GM10847 (cell line): ENCODE results near the gene N4BP2L2.

Source experiments
- POLR2A ChIP-seq: IDR thresholded peaks from 2 replicates; pipeline ENCODE4 v1.6.1; 2011; ENCODE audit not compliant: insufficient read length; ENCODE audit errors: extremely low read depth

The N4BP2L2 gene

DNA sequence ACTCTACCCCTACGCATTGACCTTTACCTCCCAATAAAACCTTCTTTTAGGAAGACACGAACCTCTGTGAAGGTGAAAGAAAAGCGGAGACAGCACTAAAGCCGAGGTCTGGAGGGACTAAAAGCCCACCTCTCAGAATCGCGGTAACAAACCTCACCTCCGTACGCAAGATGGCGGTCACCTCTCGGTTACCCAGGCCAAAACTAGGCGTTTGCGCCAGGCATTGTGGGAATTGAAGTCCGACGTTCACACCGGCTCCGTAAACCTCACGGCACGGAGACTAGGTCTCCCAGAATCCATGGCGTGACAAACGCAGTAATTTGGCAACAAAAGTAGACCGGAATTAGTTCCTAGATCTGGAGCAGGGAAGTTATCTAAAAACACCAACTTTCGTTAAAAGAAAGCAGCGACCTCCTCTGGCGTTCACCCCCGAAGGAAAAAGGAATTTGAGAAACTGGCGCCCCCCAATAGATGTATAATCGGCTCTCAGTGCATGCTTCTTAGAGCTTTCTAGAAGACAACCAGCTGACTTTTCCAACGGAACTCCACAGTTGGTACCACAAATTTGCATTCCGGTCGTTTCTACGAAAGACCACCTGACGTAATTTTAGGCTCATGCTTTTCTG lies at the start of gene N4BP2L2:
TSS of gene N4BP2L2 (minus strand) at position 175 of the 626 bp plus-strand sequence. CDS start 1,768 bp downstream, outside the sequence.
- peak; percentile 33 for TF ChIP-seq POLR2A

DNA sequence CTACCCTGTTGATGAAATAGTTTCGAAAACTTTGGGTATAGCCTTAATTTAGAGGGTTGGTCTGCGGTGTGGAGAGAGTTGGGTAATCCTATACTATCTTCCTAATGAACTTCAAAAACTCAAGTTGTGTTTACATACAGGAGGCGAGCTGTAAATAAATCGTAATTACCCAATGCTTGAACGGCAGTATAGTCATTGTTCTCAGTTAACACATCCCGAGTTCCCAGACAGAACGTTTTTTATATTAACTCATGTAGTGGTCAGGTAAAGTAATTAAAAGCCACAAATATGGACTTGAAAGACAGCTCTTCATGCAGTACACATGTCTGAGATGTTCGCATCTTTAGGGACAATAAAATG lies 49.2 kb upstream of the N4BP2L2 start:
- TF ChIP-seq POLR2A: no peak

DNA sequence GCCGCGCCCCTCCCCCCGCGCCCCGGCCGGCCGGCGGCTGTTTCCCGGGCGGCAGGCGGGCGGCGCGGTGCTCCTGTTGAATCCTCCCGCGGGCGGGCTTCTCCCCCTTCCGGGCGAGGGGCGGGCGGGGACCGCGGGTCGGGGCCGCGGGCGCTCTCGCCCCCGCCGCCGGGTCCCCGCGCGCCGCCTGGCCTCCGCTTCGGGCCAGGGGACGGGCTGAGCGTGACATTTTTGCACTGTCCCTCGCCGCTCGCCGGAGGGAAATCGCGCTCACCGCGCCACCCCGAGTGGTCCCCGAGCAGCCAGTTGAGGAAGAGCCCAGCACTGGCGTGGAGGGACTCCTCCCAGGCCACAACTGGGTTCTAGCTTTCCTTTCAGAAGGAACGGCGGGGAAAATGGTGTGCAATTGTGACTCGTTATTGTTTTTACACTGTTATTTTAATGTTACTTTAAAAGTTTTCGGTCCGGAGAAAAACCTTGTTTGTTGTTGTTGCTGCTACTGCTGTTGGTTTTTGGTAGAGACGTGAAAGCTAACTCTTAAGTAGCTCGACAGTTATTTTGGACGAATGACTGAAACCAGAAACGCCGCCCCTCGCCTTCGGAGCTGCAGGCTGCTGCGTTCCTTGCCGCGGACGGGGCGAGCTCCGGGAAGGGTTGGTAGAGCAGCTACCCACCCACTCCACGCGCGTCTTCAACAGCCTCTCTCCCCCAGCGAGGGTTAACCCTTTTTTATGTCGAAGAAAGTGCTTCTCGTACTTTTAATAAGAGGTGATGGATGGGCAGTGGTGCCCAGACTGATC lies 48.6 kb upstream of the N4BP2L2 start:
- TF ChIP-seq POLR2A: peak; percentile 13

DNA sequence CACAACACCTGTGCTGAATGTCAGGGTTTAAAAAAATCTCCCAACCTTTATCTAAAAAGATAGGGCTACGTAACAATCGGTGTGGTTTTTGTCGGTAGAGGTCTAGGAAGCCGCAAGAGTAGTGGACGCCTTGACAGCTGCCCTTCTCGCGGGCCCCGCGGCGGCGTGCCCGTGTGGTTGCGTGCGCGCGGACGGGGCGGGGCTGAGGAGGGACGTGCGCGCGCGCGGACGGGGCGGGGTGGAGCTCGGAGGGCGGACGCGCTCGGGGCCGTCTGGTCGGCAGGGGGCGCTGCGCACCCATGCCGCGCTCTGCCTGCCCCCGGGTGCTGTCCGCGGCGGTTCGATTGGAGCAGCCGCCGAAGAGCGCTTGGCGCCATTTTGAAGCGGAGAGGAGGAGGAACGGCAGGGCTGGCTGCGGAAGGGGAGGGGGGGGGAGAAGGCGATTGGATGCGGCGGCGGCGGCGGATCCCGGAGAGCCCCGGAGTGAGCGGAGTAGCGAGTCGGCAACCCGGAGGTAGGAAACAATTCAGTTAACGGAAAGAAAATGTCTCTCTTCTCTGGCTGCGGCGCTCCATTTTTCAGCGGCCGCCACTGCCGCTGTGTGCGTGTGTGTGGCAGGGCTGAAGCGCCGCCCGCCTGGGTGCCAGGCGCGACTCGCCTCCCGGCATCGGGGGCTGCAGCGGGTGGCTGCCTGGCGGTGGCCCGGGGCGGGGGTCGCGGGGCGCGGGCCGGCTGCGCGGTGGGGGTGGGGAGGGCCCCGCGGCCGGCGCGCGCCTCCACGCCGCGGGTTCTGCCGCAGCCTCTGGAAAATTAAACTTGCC lies 47.7 kb upstream of the N4BP2L2 start, which contains the start of gene PDS5B:
TSS of gene PDS5B (plus strand) at position 373 of the 821 bp plus-strand sequence. CDS start 62,321 bp downstream, outside the sequence.
- peak; percentile 71 for TF ChIP-seq POLR2A

DNA sequence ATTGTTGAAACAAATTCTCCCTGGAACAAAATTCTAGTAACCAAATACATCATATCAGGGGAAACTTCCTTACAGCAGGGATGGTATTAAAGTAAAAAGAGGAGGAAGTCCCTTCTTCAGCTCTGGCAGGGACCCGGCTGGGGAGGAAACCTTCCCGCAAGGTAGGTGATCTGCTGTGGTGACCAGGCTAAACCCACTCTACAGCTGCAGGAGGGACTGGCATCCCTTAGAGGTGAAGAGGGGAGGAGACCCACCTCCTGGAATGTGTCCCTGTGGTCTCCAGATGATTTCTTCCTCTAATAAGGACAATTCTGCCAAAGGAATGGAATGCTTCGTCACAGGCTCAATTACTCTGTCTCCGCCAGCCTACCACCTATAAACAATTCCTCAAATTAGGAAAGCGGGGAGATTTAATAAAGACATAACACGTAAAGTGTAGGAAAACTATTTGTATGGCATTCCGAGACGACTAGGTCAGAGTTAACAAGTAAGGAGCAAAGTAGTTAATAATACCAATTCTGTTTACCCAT lies 47.0 kb upstream of the N4BP2L2 start:
- no peak for TF ChIP-seq POLR2A

DNA sequence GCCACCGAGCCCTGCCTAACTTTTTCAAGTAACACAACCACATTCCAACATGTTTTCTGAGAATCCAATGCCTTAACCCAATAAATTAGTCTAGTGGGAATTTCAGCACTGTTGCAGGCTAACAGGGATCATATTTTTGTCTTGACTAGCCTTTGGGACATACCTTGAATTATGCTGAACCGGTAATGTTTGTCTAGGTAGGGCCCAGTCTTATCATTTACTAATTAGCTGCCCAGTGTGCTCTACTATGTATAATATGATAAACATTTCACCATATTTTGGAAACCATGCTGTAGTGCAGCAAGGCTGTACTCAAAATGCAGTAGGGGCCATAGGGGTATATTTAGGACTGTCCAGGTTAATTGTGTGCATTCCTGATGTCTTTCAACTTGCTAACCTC lies 44.4 kb upstream of the N4BP2L2 start:
- TF ChIP-seq POLR2A: no peak

DNA sequence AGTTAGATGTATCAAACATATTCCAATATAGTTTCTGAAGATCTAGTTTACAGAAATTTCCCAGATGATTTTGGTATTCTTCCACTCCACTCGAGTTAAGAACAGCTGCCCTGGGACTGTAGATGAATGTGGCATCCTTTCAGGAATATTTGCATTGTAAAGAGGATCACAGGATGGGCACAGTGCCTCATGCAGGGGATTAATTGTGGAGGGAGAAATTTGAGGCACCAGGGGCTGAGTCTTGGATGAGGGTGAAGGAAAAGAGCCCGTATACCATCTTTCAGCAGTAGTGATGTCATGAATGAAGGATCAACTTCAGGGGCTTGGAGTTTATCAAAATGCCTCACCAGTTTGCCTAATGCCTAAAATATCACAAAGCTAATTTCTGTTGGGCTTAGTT lies 43.7 kb upstream of the N4BP2L2 start:
- TF ChIP-seq POLR2A: no peak

DNA sequence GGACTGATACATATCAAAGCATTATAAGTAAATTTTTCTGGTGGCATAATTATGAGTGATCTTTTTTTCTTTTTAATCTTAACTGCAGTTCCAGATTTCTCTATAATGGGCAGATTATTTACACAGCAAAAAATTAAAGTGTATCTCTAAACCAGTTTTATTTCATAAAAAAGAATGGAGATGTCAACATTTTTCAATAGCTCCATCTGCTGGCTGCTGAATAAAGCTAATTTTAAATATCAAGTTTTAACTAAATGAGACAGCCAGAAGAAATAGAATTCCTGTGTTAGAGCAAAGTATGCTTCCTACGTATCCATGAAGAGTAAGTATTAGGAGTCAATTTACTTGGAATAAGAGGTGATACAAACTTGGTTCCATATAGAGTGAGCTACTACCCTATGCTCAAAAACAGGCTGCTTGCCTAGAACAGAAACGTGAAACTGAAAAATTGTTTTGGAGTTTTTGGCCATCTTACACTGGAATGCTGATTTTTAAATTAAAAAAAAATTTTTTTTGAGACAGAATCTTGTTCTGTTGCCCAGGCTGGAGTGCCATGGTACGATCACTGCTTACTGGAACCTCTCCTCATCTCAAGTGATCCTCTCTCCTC lies 42.7 kb upstream of the N4BP2L2 start:
- TF ChIP-seq POLR2A: no peak

DNA sequence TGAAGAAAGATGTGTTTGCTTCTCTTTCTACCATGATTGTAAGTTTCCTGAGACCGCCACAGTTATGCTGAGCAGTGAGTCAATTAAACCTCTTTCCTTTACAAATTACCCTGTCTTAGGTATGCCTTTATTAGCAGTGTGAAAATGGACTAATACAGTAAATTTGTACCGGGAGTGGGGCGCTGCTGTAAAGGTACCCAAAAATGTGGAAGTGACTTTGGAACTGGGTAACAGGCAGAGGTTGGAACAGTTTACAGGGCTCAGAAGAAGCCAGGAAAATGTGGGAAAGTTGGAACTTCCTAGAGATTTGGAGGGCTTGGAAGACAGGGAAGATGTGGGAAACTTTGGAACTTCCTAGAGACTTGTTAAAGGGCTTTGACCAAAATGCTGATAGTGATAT lies 38.4 kb upstream of the N4BP2L2 start:
- TF ChIP-seq POLR2A: no peak

DNA sequence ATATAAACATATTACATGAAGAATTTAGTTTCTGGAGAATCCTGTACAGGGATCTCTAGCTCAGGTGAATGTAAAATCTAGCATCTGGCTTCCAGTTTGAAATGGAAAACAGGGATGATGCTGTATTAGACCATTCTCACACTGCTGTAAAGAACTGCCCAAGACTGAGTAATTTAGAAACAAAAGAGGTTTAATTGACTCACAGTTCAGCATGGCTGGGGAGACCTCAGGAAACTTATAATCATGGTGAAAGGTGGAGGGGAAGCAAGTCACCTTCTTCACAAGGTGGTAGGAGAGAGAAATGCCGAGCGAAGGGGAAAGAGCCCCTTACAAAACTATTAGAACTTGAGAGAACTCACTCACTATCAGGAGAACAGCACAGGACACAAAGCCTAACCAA lies 17.0 kb upstream of the N4BP2L2 start:
- TF ChIP-seq POLR2A: no peak

DNA sequence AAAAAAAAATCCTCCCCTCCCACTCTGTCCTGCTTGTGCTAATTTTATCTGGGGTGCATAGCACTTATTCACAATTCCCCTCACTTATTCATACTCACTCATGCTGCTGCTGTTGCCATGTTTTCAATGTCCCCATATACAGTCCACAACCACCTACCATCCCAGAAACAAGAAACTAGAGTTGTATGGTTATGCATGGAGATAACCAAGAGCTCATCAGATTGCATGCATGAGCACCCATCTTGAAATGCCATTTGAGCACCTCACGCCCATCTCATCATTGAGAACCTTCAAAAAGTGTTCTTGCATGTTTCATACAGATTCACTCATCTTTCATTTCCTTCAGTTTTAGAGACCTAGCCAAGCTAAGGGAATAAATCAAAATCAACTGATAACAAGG lies 15.1 kb upstream of the N4BP2L2 start:
- no peak for TF ChIP-seq POLR2A

DNA sequence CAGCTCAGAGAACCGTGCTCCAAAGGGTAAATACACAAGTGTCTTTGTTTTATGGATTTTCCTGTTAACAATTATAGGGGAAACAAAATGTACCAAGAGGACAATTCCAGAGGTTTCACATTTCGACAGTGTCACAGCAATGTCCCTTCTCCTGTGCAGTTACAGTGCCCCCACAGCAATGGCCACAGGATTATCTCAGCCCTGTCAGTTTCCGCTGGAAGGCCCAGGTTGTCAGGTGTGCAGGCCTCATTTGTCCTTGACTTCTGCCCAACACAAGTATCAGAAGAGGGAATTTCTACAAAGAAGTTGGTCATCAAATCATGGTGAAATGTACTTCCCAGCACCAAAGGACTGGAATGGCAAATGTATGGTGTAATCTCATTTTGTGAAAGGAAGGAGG lies 11.2 kb upstream of the N4BP2L2 start:
- TF ChIP-seq POLR2A: no peak

DNA sequence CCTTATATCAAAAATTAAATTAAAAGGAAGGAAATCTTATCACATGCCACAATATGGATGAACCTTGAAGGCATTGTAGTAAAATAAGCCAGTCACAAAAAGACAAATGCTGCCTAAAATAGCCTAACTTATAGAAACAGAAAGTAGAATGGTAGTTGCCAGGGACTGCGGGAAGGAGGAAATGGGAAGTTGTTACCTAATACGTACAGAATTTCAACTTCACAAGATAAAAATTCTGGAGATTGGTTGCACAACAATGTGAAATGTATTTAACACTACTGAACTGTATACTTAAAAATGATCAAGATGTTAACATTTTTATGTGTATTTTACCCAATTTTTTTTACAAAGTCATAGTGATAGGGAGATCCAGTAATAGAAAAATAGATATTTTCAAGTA lies 10.2 kb upstream of the N4BP2L2 start:
- no peak for TF ChIP-seq POLR2A

DNA sequence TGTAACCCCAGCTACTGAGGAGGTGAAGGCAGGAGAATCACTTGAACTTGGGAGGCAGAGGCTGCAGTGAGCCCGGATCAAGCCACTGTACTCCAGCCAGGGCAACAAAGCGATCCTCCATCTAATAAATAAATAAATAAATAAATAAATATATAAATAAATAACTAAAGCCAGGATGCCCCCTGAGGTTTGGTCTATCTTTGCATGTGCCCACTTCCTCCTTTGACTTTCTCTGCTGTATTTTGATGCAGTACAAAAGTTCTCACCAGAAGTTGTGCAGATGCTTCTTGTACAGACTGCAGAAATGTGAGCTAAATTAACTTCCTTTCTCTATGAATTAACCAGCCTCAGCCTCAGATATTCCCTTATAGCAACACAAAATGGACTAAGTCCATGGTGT lies 6.5 kb upstream of the N4BP2L2 start:
- no peak for TF ChIP-seq POLR2A

DNA sequence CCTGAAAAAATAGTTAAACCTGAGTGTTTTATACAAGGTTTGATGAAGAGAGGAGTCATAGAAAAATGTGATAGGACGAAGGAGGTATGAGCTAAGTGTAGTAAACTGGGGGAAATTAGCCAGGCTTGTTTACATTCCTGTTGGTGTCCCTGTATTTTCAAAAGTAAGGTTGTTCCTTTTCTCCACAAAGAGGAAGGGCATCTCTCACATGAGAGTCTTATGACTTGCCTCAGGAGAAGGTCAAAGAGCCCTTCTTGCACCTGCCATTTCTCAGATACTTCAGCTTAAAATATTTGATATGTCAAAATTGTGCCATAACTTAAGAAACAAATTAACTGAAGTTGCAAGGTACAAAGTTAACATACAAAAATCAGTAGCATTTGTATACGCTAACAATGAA lies 3.6 kb upstream of the N4BP2L2 start:
- no peak for TF ChIP-seq POLR2A
